GM19467 (cell line): ENCODE results near the gene NR4A1.
"Not testable (repeated sequence)": the region's sequence is repeated elsewhere in the genome, so short reads cannot be mapped to it uniquely, and the experiment has no call there.

ENCODE experiments used
- ATAC-seq: cut with Tn5 transposase; IDR thresholded peaks from one replicate; pipeline ENCODE4 v1.9.1; 2021; ENCODE audit warnings: mild to moderate bottlenecking, moderate library complexity; ENCODE audit not compliant: unreplicated experiment

Gene NR4A1

GRCh38 chr12:52091869-52092268 lies 40.6 kb downstream of the NR4A1 start:
- ATAC-seq: no peak

- ATAC-seq: no peak
Observed at GRCh38 chr12:52093346-52093745, 42.1 kb downstream of the NR4A1 start.

- ATAC-seq: no peak
Observed at GRCh38 chr12:52096332-52097044, 45.2 kb downstream of the NR4A1 start.

GRCh38 chr12:52097045-52097666 lies 45.9 kb downstream of the NR4A1 start:
- ATAC-seq: no peak

- ATAC-seq: not testable (repeated sequence)
Observed at GRCh38 chr12:52104431-52105089, 53.3 kb downstream of the NR4A1 start.
